CD4-positive, alpha-beta T cell treated with Interleukin-2 at 100 ng/mL for 4 hours (primary cell): ENCODE measurements around the gene GTF3C6.
A peak's percentile ranks its signal among the peaks of the same experiment; 100 is the strongest.
"Not testable (repeated sequence)": the region's sequence is repeated elsewhere in the genome, so short reads cannot be mapped to it uniquely, and the experiment has no call there.

Source experiments
- DNase-seq: peaks from one replicate; pipeline ENCODE4 v3.0.0-alpha.2; 2020; ENCODE audit warnings: low spot score

The GTF3C6 gene

DNA sequence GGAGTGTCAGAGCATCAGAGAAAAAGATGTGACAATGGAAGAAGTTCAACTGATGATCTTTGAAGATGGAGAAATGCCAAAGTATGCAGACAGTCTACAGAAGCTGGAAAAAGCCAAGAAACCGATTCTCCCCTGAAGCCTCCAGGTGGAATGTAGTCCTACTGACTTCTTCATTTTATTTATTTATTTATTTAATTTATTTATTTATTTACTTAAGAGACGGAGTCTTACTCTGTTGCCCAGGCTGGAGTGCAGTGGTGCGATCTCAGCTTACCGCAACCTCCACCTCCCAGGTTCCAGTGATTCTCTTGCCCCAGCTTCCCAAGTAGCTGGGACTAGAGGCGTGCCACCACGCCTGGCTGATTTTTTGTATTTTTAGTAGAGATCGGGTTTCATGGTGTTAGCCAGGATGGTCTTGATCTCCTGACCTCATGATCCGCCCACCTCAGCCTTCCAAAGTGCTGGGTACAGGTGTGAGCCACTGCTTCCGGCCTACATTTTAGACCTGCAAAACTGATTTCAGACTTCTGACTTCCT, 21.1 kb downstream of the GTF3C6 start:
- no peak for DNase-seq

DNA sequence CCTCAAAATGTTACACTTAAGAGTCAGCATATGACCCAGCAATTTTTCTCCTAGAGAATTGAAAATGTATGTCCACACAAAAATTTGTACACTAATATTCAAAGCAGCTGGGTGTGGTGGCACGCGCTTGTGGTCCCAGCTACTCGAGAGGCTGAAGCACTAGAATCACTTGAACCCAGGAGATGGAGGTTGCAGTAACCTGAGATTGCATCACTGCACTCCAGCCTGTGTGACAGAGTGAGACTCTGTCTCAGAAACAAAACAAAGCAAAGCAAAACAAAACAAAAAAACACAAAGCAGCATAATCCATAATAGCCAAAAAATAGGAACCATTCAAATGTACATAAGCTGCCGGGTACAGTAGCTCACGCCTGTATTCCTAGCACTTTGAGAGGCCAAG, 21.7 kb downstream of the GTF3C6 start:
- no peak for DNase-seq

- DNase-seq: no peak
Observed at GRCh38 chr6:110980648-110981047, 22.1 kb downstream of the GTF3C6 start.

DNA sequence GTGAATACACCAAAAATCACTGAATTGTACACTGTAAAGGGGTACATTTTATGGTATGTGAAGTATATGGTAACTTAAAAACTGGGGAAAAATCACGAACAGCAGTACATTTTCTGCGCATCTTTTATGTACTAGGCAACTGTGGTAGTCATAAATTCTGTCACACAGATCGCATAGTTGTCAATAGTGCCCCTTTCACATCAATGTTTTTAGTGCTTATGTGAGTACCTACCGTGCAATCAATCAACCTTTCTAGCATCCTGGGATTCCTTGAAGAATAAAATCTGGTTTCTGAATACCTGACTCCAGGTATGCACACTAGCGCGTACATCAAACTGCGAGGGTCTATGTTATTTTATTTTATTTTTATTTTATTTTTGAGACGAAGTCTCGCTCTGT, 22.7 kb downstream of the GTF3C6 start:
- no peak for DNase-seq

GRCh38 chr6:110990840-110991576, 32.5 kb downstream of the GTF3C6 start:
- no peak for DNase-seq

DNA sequence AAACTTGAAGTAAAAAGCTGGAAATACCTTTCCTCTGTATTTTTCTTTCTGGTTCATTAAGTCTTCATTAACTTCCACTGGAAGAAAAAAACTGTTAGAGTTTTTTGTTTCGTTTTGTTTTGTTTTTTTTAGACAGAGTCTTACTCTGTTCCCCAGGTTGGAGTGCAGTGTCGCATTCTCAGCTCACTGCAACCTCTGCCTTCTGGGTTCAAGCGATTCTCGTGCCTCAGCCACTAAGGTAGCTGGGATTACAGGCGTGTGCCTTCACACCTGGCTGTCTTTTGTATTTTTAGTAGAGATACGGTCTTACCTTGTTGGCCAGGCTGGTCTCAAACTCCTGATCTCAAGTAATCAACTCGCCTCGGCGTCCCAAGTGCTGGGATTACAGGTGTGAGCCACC, 38.2 kb downstream of the GTF3C6 start:
- DNase-seq: no peak

DNA sequence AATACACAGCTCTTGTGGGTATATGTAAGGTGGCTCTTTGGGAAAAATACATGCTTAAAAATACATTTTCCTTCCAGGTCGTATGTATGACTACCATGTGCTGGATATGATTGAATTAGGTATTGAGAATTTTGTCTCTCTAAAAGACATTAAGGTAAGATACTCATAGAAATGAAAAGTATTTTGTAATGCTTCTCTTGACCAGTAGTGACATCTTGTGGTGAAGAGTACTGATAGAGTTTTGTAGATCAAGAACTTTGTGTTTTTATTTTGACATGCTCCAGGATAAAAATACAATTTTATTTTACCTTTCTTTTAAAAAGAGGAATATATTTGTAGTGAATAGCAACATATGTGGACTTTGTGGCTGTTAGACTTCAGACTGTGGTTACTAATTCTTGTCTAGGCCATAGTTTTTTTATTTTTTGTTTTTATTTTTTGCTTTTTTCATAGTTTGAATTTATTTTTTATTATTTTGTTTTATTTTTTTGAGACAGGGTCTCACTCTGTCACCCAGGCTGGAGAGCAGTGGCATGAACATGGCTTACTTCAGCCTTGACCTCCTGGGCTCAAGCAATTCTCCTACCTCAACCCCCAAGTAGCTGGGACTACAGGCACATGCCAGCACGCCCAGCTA, 41.2 kb downstream of the GTF3C6 start:
- peak; percentile 40 for DNase-seq

DNA sequence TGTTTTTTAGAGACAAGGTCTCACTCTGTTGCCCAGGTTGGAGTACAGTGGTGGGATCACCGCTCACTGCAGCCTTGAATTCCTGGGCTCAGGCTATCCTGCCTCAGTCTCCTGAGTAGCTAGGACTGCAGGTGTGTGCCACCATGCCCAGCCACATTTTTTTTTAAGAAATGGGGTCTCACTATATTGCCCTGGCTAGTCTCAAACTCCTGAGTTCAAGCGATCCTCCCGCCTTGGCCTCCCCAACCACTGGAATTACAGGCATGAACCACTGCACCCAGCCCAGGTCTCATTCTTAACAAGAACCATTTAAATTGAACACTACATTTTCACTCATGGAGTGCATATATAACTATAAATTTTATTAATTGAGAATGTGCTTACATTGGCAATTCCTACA, 43.8 kb downstream of the GTF3C6 start:
- DNase-seq: no peak

DNA sequence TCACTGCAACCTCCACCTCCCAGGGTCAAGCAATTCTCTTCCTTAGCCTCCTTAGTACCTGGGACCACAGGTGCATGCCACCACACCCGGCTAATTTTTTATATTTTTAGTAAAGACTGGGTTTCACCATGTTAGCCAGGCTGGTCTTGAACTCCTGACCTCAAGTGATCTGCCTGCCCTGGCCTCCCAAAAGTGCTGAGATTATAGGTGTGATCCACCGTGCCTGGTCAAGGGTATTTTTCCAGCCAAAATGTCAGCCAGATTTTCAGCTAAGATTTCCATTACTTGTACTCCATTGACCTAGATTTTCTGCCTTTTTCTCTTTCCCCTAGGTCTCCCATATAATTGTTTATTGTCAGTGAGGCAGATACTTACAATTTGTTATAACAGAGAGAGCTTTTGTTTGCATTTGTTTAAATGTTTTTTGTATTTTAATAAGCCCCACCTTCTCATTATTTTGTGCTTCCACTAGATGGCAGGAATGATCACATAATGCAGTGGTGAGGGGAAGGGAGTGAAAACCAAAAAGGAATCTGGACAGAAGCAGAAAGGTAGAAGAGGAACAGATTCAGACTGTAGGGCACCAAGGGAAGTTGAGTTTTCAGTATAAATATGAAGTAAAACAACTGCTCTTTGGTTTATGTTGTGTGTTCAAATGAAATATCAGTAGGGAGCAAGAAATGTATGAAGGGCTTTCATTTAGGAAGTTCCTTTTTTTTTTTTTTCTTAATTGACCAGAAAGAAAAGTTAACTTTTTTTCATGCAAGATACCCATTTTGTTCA, 53.0 kb downstream of the GTF3C6 start:
- DNase-seq: peak; percentile 44

DNA sequence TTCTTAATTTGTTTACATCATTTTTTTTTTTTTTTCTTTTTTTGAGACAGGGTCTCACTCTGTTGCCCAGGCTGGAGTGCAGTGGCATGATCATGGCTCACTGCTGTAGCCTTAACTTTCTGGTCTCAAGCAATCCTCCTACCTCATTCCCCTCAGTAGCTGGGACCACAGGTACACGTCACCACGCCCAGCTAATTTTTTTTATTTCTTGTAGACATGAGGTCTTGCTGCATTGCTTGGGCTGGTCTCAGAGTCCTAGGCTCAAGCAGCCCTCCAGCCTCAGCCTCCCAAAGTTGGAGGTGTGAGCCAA, 53.6 kb downstream of the GTF3C6 start:
- DNase-seq: no peak

GRCh38 chr6:111012520-111012919, 54.0 kb downstream of the GTF3C6 start:
- not testable (repeated sequence) for DNase-seq

DNA sequence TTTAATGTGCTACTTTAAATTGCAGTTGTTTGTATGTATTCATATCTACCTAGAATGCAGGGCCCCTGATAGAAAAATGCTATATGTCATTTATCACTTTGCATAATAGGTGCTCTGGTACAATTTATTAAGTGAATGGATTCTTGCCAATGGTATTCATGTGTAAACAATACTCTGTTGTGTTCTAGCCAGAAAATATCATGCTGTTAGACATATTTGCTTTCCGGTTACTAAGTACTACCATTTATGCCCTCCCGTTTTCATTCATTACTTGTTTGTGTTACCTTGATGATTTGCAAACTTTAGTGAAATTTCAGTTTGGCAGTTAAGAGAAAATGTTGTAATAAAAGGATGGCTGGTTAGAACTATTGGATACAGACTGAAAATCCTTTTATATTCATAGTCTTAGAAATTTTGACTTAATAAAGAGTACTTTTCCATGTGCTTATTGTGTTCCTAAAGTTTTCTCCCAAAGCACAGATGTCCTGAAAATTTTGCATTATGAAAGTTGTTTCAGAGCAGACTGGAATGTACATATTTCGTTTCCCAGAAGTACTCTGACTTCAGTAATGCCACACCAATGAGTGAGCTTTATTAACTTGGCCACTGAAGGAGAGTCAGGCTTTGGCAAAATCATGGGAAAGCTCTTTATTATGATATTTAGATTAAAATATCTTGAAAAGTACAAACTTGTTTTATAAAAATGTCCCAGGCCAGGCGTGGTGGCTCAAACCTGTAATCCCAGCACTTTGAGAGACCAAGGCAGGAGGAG, 54.8 kb downstream of the GTF3C6 start:
- no peak for DNase-seq

GRCh38 chr6:111015389-111016124, 57.1 kb downstream of the GTF3C6 start:
- DNase-seq: no peak

- not testable (repeated sequence) for DNase-seq
Observed at GRCh38 chr6:111017241-111017640, 58.7 kb downstream of the GTF3C6 start.
